ENCODE results near the gene RELL2.

Gene RELL2

GRCh38 chr5:141623186-141623585 is 13.6 kb upstream of the RELL2 start:
- no peak for DNase-seq

- DNase-seq: no peak
Measured at GRCh38 chr5:141623611-141624010, 13.2 kb upstream of the RELL2 start.

DNA sequence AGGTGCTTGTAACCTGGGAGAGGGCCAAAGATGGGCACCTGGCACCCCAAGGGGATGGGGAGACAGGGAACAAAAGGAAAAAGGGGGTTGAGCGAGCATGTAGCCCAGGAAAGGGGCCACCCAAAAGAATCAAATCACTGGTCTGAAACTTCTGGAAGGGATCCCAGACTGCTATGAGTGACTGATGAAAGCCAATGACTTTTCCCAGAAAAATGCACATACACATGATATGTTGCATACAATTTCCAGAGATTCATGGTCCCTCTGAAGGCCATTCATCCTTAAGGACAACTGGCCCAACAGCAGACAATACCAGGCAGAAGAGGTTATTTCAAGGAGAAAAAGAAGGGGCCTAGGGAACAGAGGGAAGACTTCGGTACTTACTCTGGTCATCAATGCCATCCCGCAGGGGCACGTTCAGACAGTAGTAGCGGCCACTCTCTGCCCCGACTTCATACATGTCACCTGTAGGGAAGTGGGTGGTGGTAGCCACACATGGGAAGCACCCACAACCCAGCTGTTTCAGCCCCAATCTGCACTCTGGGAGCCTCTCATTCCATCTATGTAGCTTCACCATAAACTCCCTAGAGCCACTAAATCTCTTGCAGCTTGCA is 8.5 kb upstream of the RELL2 start:
- peak; percentile 24 for DNase-seq

GRCh38 chr5:141630570-141631140 is 6.1 kb upstream of the RELL2 start:
- no peak for DNase-seq

DNA sequence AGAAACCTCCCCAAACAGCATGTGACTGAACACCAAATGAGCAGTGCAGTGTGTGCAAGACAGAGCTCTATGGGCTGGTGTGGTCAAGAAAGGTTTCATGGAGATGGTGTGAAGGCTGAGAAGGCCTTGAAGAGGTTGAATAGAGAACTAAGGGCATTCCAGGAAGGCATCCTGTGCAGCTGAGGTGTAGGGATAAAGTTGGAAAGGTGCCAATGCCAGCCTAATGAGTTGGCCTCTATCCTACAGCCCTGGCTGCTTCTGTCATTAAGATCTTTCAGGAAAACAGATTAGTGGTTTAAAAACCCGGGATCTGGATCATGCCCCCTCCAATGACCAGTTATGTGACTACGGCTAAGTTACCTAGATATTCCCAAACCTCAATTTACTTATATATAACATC is 4.1 kb upstream of the RELL2 start:
- DNase-seq: no peak

DNA sequence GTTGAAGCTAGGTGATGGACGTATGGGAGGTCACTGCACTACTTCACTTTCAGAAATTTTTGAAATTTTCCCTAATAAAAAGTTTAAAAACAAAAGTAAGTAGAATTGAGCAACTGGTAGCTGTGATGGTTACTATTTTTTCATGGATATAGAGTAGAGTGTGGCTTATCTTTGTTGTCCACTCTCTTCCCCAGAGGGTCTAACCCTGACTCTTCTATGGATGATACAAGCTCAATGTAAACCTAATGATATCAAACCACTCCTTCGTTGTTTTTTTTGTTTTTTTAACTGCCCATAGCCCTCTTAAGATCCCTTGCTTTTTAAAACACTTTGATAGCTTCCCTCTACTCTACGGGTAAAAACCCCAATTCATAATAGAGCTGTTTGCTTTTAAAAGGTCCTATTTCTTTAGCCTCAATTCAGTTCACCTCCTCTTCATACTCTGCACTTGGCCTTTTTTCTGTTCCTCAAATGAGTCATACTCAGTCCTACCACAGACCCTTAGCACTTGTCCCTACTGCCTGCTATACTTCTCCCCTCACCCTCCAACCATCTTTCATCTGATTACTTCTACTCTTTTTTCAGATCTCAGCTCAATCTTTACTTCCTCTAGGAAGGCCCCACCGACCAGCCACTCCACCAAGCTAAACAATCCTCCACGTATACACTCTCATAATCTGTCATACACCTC is 2.8 kb upstream of the RELL2 start:
- no peak for DNase-seq

GRCh38 chr5:141634720-141635119 is 2.1 kb upstream of the RELL2 start:
- no peak for DNase-seq

- DNase-seq: no peak
Measured at GRCh38 chr5:141635646-141636045, 1.2 kb upstream of the RELL2 start.

GRCh38 chr5:141636106-141636412 is 738 bp upstream of the RELL2 start:
- no peak for DNase-seq

GRCh38 chr5:141637123-141637766 is 448 bp downstream of the RELL2 start:
- no peak for DNase-seq

- DNase-seq: peak; percentile 40
Measured at GRCh38 chr5:141637767-141638419, 1.1 kb downstream of the RELL2 start.

- DNase-seq: no peak
Measured at GRCh38 chr5:141638771-141639170, 2.0 kb downstream of the RELL2 start.

DNA sequence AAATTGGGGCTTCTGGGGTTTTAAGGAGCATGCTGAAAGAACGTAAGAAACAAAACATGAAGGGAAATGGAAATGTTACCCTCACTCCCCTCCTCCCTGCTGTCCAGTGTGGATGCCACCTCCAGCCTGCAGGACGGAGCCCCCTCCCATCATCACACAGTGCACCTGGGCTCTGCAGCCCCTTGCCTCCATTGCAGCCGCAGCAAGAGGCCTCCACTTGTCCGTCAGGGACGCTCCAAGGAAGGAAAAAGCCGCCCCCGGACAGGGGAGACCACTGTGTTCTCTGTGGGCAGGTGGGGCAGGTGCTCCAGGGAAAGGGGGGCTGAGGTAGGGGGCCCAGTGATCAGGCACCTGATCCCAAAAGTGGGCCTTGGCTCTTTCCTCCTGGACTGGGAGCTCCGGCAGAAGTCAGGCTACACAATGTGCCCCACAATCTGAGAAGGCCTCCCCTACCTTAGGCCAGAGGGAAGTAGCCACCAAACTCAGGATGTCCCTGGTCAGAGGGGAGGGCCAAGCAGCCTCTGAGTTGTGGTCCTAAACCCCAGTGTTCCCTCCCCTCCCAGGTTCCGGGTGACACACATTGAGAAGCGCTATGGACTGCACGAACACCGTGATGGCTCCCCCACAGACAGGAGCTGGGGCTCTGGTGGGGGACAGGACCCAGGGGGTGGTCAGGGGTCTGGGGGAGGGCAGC is 2.7 kb downstream of the RELL2 start:
- no peak for DNase-seq

DNA sequence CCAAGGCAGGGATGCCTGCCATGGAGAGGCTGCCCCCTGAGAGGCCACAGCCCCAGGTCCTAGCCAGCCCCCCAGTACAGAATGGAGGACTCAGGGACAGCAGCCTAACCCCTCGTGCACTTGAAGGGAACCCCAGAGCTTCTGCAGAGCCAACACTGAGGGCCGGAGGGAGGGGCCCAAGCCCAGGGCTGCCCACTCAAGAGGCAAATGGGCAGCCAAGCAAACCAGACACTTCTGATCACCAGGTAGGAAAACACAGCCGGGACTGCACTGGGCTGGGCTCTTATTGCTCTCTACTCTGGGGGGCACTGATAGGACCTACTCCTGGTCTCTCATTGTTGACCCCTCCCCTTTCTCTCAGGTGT is 3.2 kb downstream of the RELL2 start:
- DNase-seq: no peak

DNA sequence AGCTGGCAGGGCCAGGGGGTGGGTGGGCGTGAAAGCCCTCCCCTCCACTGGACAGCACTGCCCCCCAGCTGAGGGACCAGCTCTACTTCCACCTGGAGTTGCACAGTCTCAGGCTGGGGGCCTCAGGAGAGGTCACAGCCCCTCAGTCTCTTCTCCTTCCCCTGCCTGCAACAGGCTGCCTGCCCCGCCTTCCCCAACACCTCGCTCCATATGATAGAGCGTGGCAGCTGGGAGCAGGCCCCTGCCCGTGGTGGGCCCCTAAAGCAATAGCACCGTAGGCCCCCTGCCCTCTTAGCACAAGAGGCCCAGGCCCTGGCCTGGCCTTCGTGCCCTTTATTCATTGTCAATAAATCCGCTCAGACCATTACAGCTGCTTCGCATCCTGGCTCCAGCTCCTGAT is 3.9 kb downstream of the RELL2 start:
- DNase-seq: no peak

- DNase-seq: peak; percentile 81
Measured at GRCh38 chr5:141641634-141642267, 5.0 kb downstream of the RELL2 start.

GRCh38 chr5:141646026-141646425 is 9.2 kb downstream of the RELL2 start:
- DNase-seq: no peak

DNA sequence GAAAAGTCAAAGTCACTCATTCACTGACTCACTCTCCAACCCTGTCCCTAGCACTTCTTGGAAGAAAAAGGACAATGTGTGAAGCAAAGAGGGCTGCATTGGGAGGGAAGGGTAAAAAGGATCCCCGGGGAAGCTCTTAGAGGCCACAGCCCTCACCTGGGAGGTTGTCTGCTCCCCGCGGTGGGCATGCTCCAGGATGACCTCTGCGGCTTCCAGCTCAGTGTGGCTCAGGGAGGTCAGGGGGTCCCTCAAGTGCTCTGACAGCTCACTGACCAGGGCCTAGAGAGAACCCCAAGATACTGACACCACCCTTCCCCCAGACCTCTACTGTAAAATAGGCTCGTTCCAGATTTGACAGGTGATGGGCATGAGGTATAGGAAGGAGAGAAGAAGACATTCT is 10.4 kb downstream of the RELL2 start:
- DNase-seq: no peak

DNA sequence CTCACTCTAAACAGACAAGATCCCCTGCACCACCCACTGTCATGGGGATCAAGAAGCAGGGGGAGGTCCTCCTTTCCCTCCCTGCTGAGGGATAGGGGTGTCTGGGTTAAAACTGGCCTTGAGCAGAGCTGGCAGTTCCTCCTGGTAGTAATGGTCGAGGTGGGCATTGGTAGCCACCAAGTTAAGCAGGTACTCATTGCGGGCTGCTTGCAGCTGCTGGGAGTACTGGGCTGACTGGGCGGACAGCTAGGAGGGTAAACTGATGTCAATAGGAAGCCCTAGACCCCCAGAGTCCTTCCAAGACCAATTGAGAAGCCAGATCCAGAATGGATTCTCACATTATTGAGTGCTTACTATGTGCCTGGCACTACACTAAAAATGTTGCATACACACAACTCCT is 11.1 kb downstream of the RELL2 start:
- DNase-seq: no peak

- DNase-seq: no peak
Measured at GRCh38 chr5:141649056-141649688, 12.4 kb downstream of the RELL2 start.

GRCh38 chr5:141649972-141650371 is 13.2 kb downstream of the RELL2 start:
- no peak for DNase-seq

Data from HCEC 1CT (cell line).